ENCODE data around the gene DOK7. TPM values are rescaled to one million over a fixed set of nuclear protein-coding genes. Genes with fewer than 3 reads are reported as not detected.

Gene DOK7
- total RNA-seq, 1 donor from 2014 or later: 33.5 TPM

DNA sequence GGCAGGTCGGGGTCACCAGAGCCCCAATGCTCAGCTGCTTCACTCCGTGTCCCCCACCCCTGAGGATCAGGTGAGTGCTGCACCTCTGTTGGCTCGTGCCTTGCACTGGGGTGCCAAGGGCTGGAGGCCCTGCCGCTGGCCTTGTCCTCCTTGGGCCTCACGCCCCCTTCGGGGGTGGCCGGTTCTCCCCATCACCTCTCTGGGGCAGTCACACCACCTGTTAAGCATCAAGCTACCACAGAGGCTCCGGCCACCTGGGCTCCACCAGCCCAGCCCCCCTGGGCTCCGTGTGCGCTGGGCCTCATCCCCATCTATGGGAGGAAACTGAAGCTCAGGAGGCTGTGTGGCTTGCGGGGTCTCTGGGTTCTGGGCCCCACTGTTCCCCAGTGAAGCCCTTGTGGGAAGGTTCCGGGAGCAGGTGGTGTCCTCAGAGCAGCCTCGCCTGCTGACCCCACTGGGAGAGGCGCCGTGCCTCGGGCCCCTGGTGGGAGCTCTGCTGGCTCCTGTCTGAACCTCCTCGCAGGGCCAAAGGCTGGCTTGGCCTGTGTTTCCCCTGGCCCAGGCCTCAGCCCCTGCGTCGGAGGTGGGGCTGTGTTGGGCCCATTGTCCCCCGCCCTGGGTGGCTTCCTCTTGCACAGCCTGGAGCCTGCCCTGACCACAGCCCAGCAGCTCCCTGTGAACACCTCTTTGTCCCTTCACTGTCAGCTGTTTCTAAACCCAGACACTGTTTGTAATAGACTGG, 30.8 kb downstream of the DOK7 start:
- no peak overlapping the region for H3K4me3 ChIP-seq
- H3K36me3 ChIP-seq: peaks cover 0 to 16% of the 10 kb centered on the region in 2 donors
- H3K27me3 ChIP-seq: no peaks in the 10 kb centered on the region
- no peak for DNase-seq (ENCODE audit: low spot score in 2 of 2)
- intact Hi-C loops (cut with DNase I): no loop called here
- H3K27ac ChIP-seq: no peak overlapping the region
- TF ChIP-seq, protein P1, sequence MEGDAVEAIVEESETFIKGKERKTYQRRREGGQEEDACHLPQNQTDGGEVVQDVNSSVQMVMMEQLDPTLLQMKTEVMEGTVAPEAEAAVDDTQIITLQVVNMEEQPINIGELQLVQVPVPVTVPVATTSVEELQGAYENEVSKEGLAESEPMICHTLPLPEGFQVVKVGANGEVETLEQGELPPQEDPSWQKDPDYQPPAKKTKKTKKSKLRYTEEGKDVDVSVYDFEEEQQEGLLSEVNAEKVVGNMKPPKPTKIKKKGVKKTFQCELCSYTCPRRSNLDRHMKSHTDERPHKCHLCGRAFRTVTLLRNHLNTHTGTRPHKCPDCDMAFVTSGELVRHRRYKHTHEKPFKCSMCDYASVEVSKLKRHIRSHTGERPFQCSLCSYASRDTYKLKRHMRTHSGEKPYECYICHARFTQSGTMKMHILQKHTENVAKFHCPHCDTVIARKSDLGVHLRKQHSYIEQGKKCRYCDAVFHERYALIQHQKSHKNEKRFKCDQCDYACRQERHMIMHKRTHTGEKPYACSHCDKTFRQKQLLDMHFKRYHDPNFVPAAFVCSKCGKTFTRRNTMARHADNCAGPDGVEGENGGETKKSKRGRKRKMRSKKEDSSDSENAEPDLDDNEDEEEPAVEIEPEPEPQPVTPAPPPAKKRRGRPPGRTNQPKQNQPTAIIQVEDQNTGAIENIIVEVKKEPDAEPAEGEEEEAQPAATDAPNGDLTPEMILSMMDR (IDR thresholded peaks at IDR 0.05): no peak
- H3K4me1 ChIP-seq: no peaks in the 10 kb centered on the region
- no peaks in the 10 kb centered on the region for H3K9me3 ChIP-seq

DNA sequence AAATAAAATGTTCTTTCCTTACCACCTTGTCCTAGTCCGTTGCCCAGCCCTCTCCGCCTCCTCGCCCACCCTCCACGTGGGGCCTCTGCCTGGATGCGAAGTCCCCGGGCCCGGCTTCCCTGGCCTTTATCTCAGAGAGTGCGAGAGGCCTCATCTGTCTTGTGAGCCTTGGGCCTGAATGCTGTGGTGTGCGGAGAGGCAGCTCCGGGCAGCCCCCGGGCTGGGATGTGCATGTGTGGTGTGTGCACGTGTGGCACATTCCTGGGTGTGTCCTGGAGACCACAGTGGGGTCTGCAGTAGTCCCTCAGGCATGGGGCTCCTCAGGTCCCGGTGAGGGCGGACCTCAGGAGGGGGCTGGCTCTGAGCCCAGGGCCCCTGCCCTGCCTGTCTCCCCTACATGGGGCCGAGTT, 31.4 kb downstream of the DOK7 start:
- H3K27ac ChIP-seq: no peak overlapping the region
- TF ChIP-seq, protein P1 (IDR thresholded peaks at IDR 0.05): no peak
- H3K4me1 ChIP-seq: no peaks in the 10 kb centered on the region
- peaks cover 0 to 16% of the 10 kb centered on the region in 2 donors for H3K36me3 ChIP-seq
- no peaks in the 10 kb centered on the region for H3K9me3 ChIP-seq
- no peaks in the 10 kb centered on the region for H3K27me3 ChIP-seq
- DNase-seq (ENCODE audit: low spot score in 2 of 2): no peak
- intact Hi-C loops (cut with DNase I): no loop called here
- no peak overlapping the region for H3K4me3 ChIP-seq

DNA sequence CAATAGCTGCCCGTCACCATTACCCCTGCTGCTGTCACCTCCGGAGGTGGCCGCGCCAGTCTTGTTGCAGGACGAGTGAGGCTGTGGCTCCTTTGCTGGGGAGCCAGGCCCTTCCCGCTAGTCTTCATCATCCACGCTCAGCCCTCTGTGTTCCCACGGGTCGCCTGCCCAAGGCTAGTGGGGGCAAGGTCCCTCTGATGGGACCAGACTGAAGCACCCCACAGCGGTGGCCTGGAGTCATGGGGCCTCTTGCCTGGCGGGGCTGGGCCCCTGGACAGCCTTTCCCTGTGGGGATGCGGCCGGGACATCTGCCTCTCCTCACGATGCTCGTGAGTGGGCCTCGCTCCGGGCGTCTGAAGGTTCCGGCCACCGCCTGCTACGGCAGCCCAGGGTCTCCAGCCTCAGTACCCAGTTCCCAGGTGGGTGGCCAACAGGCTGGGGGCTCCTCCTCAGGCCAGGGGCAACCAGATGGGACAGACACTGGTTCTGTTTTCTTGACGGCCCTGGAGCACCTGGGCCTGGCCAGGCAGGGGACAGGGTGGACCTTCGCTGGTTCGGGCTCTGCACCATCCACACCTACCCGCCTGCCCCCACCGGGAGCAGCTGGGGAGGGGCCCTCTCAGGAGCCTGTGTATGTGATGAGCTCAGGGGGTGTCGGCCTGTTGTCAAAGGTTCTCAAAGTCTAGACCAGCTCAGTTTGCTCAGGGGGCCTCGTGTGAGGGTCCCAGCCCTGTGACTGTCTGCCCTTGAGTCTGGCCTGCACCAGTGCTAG, 32.3 kb downstream of the DOK7 start:
- Histone ChIP-seq H3K4me1 (no peaks in the 10 kb centered on the region), H3K4me3 (no peak overlapping the region), H3K27me3 (no peaks in the 10 kb centered on the region), H3K9me3 (no peaks in the 10 kb centered on the region), H3K27ac (no peak overlapping the region), H3K36me3 (peaks cover 0 to 21% of the 10 kb centered on the region in 2 donors)
- no peak for DNase-seq (ENCODE audit: low spot score in 2 of 2)
- TF ChIP-seq, protein P1 (IDR thresholded peaks at IDR 0.05): no peak
- intact Hi-C loops (cut with DNase I): no loop called here

DNA sequence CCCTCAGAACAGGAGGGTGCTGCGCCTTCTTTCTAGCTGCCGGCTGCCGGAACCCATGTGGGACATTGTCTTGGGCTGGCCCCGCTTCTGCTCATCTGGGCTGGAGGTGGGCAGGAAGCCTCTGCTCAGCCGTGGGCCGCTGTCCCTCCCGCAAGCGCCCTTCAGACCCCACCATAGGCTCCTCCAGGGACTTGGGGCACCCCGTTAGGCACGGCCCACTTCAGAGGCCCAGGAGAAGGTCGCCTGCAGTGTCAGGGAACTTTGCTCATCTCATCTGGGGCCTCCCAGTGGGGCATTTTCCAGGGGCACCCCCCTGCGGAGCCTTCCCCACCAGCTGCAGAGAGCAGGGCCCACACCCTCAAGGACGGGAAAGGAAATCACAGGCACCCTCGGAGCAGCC, 32.9 kb downstream of the DOK7 start:
- Histone ChIP-seq H3K4me1 (no peaks in the 10 kb centered on the region), H3K36me3 (peaks cover 5 to 27% of the 10 kb centered on the region in 2 donors), H3K9me3 (no peaks in the 10 kb centered on the region), H3K4me3 (no peak overlapping the region), H3K27ac (no peak overlapping the region), H3K27me3 (no peaks in the 10 kb centered on the region)
- DNase-seq (ENCODE audit: low spot score in 2 of 2): no peak
- TF ChIP-seq, protein P1 (IDR thresholded peaks at IDR 0.05): no peak
- intact Hi-C loops (cut with DNase I): no loop called here

DNA sequence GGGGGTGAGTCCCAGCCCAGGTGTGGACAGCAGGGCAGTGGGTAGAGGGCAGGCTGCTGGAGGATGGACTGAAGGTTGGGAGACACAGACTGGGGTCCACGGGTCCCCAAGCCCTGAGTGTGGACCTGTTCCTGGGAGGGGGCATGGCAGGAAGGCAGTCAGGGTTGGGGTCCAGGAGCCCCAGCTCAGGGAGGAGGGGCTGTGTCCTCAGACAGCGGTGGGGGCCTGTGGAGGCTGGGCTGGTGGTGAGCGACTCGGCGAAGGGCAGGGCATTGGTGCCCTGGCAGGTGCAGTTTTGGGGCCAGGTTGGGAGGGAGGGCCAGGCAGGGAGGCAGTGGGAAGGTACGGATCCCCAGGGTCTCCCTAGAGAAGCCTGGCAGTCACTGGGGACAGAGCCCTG, 34.0 kb downstream of the DOK7 start:
- H3K27me3 ChIP-seq: no peaks in the 10 kb centered on the region
- no peak overlapping the region for H3K4me3 ChIP-seq
- TF ChIP-seq, protein P1 (IDR thresholded peaks at IDR 0.05): no peak
- no peak overlapping the region for H3K27ac ChIP-seq
- no peaks in the 10 kb centered on the region for H3K4me1 ChIP-seq
- H3K9me3 ChIP-seq: no peaks in the 10 kb centered on the region
- intact Hi-C loops (cut with DNase I): no loop called here
- H3K36me3 ChIP-seq: peaks cover 7 to 34% of the 10 kb centered on the region in 2 donors
- DNase-seq (ENCODE audit: low spot score in 2 of 2): no peak

Data from ascending aorta (tissue), 2 donors.